GM19372 (cell line): ENCODE measurements around the gene AUTS2.

Source experiments
- ATAC-seq: cut with Tn5 transposase; IDR thresholded peaks from one replicate; pipeline ENCODE4 v1.9.1; 2021; ENCODE audit warnings: mild to moderate bottlenecking, low read depth, moderate library complexity; ENCODE audit not compliant: unreplicated experiment

The AUTS2 gene

GRCh38 chr7:69654381-69654780 lies 56.1 kb downstream of the AUTS2 start:
- no peak for ATAC-seq

GRCh38 chr7:69654849-69655707 lies 56.8 kb downstream of the AUTS2 start:
- ATAC-seq: no peak

GRCh38 chr7:69656077-69656476 lies 57.8 kb downstream of the AUTS2 start:
- ATAC-seq: no peak

GRCh38 chr7:69656890-69657289 lies 58.6 kb downstream of the AUTS2 start:
- no peak for ATAC-seq

DNA sequence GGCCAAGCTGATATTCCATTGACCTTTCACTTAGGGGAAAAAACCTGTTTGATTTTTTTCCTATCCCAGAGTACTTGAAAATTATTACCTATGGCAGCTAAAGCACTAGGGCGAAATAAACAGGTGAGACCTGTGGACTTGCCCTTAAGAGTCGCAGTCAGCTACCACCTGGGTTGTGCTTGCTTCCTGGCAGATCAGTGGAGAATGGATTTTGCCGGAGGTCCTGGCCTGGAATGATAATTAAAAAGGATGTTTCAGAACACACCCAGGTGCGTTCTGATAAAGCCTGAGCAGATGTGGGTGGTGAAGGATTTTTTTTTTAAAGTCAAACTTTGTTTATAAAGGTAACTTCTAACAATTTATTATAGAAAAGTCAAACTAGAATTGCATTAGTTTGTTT lies 59.1 kb downstream of the AUTS2 start:
- no peak for ATAC-seq

GRCh38 chr7:69657985-69658384 lies 59.7 kb downstream of the AUTS2 start:
- no peak for ATAC-seq

DNA sequence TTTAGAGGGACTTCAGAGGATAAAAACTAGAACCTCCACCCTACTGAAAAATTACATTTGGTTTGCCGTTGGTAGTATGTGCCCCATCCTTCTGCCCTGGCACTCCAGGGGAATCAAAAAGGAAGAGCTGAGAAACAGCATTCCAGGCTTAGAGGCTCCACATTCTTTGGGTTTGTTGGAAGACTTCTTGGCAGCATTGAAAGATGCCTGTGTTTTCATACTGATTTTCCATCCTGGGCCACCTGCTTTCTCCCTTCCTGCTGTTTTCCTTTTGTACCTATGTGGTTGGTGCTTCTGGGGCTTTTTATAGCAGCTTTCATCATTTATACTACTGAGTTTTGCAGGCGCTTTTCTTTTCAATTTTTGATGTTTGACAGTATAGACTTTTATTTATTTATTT lies 61.7 kb downstream of the AUTS2 start:
- ATAC-seq: no peak

DNA sequence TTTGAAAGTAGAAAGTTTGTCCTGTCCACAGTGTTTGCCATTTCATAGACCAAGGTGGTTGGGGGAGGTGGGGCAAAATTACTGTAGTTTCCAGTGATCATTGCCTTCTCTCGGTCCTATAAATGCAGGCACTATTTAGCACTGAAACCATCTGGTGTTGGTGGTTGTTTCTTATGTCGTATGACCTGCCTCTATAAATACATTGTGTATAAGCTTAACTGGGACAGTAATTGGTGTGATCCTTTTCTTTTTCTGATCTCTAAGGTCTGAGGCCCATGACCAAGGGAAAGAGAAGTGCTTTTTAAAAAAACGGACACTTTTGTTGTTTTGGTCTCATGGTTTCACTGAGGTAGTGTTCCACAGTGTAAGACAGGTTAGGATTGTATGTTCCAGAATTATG lies 63.1 kb downstream of the AUTS2 start:
- ATAC-seq: no peak

- no peak for ATAC-seq
Measured at GRCh38 chr7:69663911-69664832, 65.9 kb downstream of the AUTS2 start.

GRCh38 chr7:69665369-69665768 lies 67.1 kb downstream of the AUTS2 start:
- ATAC-seq: no peak

- ATAC-seq: no peak
Measured at GRCh38 chr7:69668339-69668870, 70.1 kb downstream of the AUTS2 start.

DNA sequence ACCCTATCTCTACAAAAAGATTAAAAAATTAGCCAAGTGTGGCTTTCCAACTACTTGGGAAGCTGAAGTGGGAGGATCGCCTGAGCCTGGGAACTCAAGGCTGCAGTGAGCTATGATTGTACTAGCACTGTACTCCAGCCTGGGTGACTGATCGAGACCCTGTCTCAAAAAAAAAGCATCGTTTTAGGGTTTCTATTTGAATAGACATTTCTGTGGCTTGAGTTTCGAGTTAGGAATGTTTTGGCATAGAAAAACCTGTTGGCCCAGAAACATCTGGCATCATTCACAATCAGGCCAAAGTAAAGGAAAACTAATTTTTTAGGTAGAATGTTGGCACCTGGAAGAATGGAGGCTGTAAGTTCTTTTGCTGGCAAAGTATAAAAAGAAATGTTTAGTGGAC lies 72.4 kb downstream of the AUTS2 start:
- no peak for ATAC-seq

DNA sequence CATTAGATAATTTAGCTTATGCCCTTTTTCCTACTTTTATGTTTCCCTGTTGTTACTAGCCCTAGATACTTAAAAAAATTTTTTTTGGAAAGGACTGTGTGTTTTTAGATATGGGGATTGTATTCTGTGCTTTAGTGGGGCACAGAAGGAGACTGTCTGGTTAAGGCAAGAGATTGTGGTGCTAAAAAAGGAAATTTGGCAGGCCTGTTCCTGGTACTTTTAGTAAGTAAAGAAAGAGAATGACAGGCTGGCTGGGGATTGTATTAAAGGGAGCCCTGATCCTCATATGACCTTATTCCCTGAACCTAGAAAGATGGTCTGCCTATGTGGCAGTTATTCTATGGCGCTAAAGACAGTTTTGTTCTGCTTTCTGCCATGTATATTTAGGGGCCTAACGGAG lies 74.8 kb downstream of the AUTS2 start:
- ATAC-seq: no peak

DNA sequence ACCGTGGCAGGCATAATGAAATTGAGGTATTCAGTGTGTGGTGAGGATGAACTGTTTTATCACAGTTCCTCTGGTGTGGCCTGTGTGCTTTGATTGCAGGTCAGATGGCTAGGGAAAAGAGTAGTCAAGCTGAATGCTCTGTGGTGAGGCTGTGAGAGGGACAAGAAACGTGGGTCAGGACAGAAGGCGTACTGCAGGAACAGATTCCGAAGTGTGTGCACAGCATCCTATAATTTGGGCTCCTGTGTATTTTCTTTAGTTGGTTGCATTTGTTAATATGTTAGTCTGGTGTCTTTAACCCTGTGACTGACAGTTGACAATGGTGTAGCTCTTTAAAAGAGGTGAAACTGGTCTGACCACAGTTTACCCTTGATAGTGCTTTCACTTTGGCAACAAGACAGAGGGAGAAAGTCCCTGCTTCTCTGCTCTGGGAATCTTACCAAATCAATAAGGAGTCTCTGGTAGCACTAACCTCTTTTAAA lies 76.5 kb downstream of the AUTS2 start:
- ATAC-seq: peak; percentile 77

DNA sequence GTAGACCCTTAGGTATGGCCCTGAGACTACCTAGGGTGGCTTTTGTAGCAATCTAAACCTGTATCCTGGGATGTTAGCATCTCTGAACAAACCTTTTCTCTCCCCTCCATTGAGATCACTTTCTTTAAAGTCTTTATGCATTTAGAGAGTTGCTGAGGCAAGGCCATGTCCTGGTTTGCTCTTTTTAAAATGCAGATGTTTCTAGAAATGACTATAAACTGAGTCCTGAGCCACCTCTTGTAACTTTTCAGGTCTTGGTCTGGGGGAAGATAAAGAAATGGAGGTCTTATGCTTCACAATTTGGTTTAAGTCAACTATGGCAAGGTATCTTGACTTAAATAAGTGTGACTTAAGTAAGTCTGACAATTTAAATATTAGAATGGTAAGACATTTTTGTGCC lies 78.0 kb downstream of the AUTS2 start:
- no peak for ATAC-seq

- ATAC-seq: no peak
Measured at GRCh38 chr7:69677054-69677852, 79.0 kb downstream of the AUTS2 start.

- ATAC-seq: no peak
Measured at GRCh38 chr7:69677881-69678493, 79.7 kb downstream of the AUTS2 start.

- ATAC-seq: no peak
Measured at GRCh38 chr7:69678494-69679187, 80.4 kb downstream of the AUTS2 start.

- ATAC-seq: no peak
Measured at GRCh38 chr7:69681181-69681580, 82.9 kb downstream of the AUTS2 start.
